Adrenal gland (tissue), 12 donors: Measurements from ENCODE around the gene NCBP2. TPM values are rescaled to one million over a fixed set of nuclear protein-coding genes. Genes with fewer than 3 reads are reported as not detected.
A peak's percentile ranks its signal among the peaks of the same experiment; 100 is the strongest.

Experiments
- DNase-seq, 7 donors: peaks; one replicate each; pipeline ENCODE4 v3.0.0-alpha.2; 2019 to 2020
- H3K27ac ChIP-seq, 5 donors: fragments of 200-600 bp; sonication (generic) in 4 of 5; 1 replicate in 3 of 5; 2 replicates in 2 of 5; pipeline versions ENCODE4 v1.5.1 to v1.8.0; 2016 to 2020; ENCODE audit warnings: mild to moderate bottlenecking in 1 of 5
- H3K27me3 ChIP-seq: fragments of 200-600 bp; 2 replicates; pipeline ENCODE4 v1.8.0; 2021
- H3K36me3 ChIP-seq, 2 donors: fragments of 200-600 bp; replicated peaks in 1 of 2; 1 replicate in 1 of 2; 2 replicates in 1 of 2; pipeline versions ENCODE4 v1.5.1 to v1.8.0; 2018 to 2022
- H3K4me1 ChIP-seq, 2 donors: fragments of 200-600 bp; replicated peaks in 1 of 2; 1 replicate in 1 of 2; 2 replicates in 1 of 2; pipeline versions ENCODE4 v1.5.1 to v1.8.0; 2018 to 2021
- H3K4me3 ChIP-seq, 4 donors: fragments of 200-600 bp; sonication (generic) in 3 of 4; one replicate each; pipeline ENCODE4 v1.5.1; 2016 to 2018
- H3K9me3 ChIP-seq, 3 donors: fragments of 200-600 bp; sonication (generic) in 1 of 3; replicated peaks in 1 of 3; 1 replicate in 2 of 3; 2 replicates in 1 of 3; pipeline versions ENCODE4 v1.5.1 to v1.8.0; 2016 to 2021
- POLR2A ChIP-seq, 2 donors: fragments of 450-650 bp; IDR thresholded peaks; one replicate each; pipeline ENCODE4 v1.6.1; 2017; ENCODE audit warnings: antibody characterized with exemption in 2 of 2, mild to moderate bottlenecking in 2 of 2, moderate library complexity in 1 of 2
- WGBS, 4 donors: extraction: QIAGEN DNeasy Blood & Tissue Kit in 2 of 4; methylation state at CpG; one replicate each; pipeline versions ENCODE4 v1.1.5 to v1.1.7; 2013 to 2017; 5-methylcytosine and 5-hydroxymethylcytosine counted together
- intact Hi-C, 2 donors: fragments of 100-400 bp; cut with DNase I; formaldehyde crosslinking; loops; one replicate each; pipeline versions ENCODE4 v1.14.1 to v1.15.0; 2022 to 2023
- polyA plus RNA-seq, 3 donors: library from polyadenylated mRNA; stranded (reverse); fragments of 200-250 nt in 2 of 3; fragments of 350-450 nt in 1 of 3; fragmentation: Illumina TruSeq in 1 of 3; extraction: RNeasy Lipid Tissue Mini Kit (QIAGEN cat#74804) in 1 of 3; gene quantifications; one replicate each; pipeline ENCODE4 v1.2.3, GENCODE V29; 2013 to 2014
- total RNA-seq, 9 donors: library from RNA; depleted of rRNA in 4 of 9; stranded (reverse); fragments of >200 nt in 4 of 9; fragments of 120-200 nt in 1 of 9; fragmentation: NEBNext Ultra II Directional in 1 of 9; extraction: Animal tissue kit (Norgen Biotek cat#: 25700) in 1 of 9; gene quantifications; one replicate each; pipeline versions ENCODE4 v1.1.0 to v1.2.4, GENCODE V29; 2013 to 2023
- TF ChIP-seq, protein P1 (sequence below), 6 experiments: fragments of 450-650 bp in 4 of 6; fragments of 200-600 bp in 2 of 6; sonication (generic) in 1 of 6; IDR thresholded peaks; 1 replicate in 5 of 6; 2 replicates in 1 of 6; pipeline versions ENCODE4 v1.5.1 to v1.8.0; 2016 to 2021; ENCODE audit warnings: antibody characterized with exemption in 6 of 6, mild to moderate bottlenecking in 2 of 6, moderate library complexity in 1 of 6
- donor health status: healthy with polysubstance abuse.
- donor health status: Bipolar disorder and iron deficiency.
- donor health status: DM: yes; HTN: yes; CAD: no.
- donor health status: DM: no; HTN: no; CAD: no.
- donor health status: DM: no; HTN: no; CAD: no.
- donor health status: DM: yes; HTN: yes; CAD: no.

The NCBP2 gene
- total and polyA plus RNA-seq, 12 donors: 38.5 to 100 (median 56.7) TPM

GRCh38 chr3:196970547-196971093, 28.3 kb upstream of the NCBP2 start:
- intact Hi-C loops: no loop called here
- H3K4me3 ChIP-seq: no peak overlapping the region

GRCh38 chr3:196969660-196970546, 27.6 kb upstream of the NCBP2 start:
- TF ChIP-seq POLR2A (IDR thresholded peaks at IDR 0.05): no peak
- TF ChIP-seq, protein P1, sequence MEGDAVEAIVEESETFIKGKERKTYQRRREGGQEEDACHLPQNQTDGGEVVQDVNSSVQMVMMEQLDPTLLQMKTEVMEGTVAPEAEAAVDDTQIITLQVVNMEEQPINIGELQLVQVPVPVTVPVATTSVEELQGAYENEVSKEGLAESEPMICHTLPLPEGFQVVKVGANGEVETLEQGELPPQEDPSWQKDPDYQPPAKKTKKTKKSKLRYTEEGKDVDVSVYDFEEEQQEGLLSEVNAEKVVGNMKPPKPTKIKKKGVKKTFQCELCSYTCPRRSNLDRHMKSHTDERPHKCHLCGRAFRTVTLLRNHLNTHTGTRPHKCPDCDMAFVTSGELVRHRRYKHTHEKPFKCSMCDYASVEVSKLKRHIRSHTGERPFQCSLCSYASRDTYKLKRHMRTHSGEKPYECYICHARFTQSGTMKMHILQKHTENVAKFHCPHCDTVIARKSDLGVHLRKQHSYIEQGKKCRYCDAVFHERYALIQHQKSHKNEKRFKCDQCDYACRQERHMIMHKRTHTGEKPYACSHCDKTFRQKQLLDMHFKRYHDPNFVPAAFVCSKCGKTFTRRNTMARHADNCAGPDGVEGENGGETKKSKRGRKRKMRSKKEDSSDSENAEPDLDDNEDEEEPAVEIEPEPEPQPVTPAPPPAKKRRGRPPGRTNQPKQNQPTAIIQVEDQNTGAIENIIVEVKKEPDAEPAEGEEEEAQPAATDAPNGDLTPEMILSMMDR (IDR thresholded peaks at IDR 0.05): peak in 3 of 6 experiments; percentile 92 to 97 (median 93)
- peak overlapping the region in 2 of 5 donors; percentile 41 to 72 for H3K27ac ChIP-seq
- intact Hi-C loops: loop anchor here (5.0 to 10.0 kb wide), 2 partner anchors 125 to 133 kb away; no protein-coding TSS in a partner anchor
- no peaks in the 10 kb centered on the region for H3K27me3 ChIP-seq
- peaks cover 3 to 9% of the 10 kb centered on the region in 2 donors for H3K4me1 ChIP-seq
- no peaks in the 10 kb centered on the region for H3K36me3 ChIP-seq
- peak in 6 of 7 donors; percentile 40 to 67 (median 56) for DNase-seq
- 8 to 55% (median 25%) methylated on average over 15 to 100 of the region's 100 CpGs for WGBS, 4 donors
- H3K9me3 ChIP-seq: no peaks in the 10 kb centered on the region
- H3K4me3 ChIP-seq: peak overlapping the region in 3 of 4 donors; percentile 45 to 96 (median 50)

More at GRCh38 chr3:196970547-196971093, 28.3 kb upstream of the NCBP2 start:
- Histone ChIP-seq H3K27me3 (no peaks in the 10 kb centered on the region), H3K36me3 (no peaks in the 10 kb centered on the region), H3K9me3 (no peaks in the 10 kb centered on the region), H3K27ac (no peak overlapping the region), H3K4me1 (peaks cover 3 to 9% of the 10 kb centered on the region in 2 donors)
- peak in 1 of 7 donors; percentile 24 for DNase-seq
- 71 to 92% (median 86%) methylated on average over 12 to 15 of the region's 15 CpGs for WGBS, 4 donors
- TF ChIP-seq POLR2A (IDR thresholded peaks at IDR 0.05): no peak
- TF ChIP-seq, protein P1 (IDR thresholded peaks at IDR 0.05): no peak

DNA sequence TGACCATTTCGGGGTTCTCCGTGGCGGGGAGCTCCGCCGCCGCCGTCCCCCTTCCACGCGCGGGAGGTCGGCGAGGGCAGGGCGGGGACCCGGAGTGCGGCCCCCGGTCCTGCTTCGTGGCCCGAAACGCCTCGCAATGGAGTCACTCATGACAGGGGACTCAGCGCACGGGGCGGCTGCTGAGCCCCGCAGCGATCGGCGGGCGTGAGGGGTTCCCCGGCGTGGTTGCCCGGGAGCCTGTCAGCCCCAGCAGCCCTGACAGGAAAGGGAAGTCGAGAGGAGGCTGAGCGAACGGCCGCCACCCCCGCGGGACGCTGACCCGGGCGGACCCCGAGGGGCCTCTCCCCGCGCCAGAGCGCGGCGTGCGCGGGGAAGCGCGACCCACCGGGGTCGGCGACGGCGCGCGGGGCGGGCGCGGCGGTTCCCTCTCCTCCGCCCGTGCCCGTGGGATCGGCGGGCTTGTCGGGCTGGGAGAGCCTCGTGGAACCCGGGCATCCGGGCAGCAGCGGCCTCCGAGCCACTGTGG, 26.9 kb upstream of the NCBP2 start:
- H3K27ac ChIP-seq: peak overlapping the region in 2 of 5 donors; percentile 41 to 72
- H3K36me3 ChIP-seq: no peaks in the 10 kb centered on the region
- H3K9me3 ChIP-seq: no peaks in the 10 kb centered on the region
- TF ChIP-seq, protein P1 (IDR thresholded peaks at IDR 0.05): no peak
- no peak for TF ChIP-seq POLR2A (IDR thresholded peaks at IDR 0.05)
- peaks cover 3 to 9% of the 10 kb centered on the region in 2 donors for H3K4me1 ChIP-seq
- intact Hi-C loops: loop anchor here (5.0 to 10.0 kb wide), 2 partner anchors 124 to 132 kb away; no protein-coding TSS in a partner anchor
- peak overlapping the region; percentile 33 to 96 (median 48) for H3K4me3 ChIP-seq
- H3K27me3 ChIP-seq: no peaks in the 10 kb centered on the region
- 0 to 4% (median 0%) methylated on average over 10 to 72 of the region's 72 CpGs for WGBS, 4 donors
- peak in 2 of 7 donors; percentile 10 to 52 for DNase-seq
